Measurements from ENCODE around the gene PSMC1.

The PSMC1 gene

DNA sequence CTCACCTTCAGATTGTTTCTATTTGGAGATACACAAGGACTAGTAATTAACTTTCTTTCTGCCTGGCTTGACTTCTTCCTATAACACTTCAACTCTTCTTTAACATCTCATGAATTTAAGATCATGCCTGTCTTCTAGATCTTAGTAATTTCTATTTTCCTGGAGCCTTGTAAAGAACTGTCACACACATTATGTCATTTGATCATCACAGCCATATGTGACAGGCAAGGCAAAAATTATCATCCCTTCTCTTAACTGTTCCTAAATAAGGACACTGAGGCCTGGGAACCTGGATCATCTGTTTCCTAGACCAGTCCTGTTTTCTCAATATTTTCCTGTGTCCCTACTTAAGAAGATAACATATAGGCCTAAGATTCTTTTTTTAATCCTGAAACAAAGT lies 48.1 kb downstream of the PSMC1 start:
- no peak overlapping the region for H3K4me3 ChIP-seq (ENCODE audit: low read length)
- H4K20me1 ChIP-seq (ENCODE audit: insufficient read depth, low read length): no peaks in the 10 kb centered on the region
- no peaks in the 10 kb centered on the region for H3K27me3 ChIP-seq (ENCODE audit: low read depth, low read length)
- H3K9ac ChIP-seq (ENCODE audit: low read length): no peak overlapping the region
- no peaks in the 10 kb centered on the region for H3K79me2 ChIP-seq (ENCODE audit: low read length)
- no peak overlapping the region for H2AFZ ChIP-seq (ENCODE audit: low read depth, low read length)
- H3K36me3 ChIP-seq (replicated peaks; ENCODE audit: low read depth, low read length): peaks cover 22% of the 10 kb centered on the region
- H3K27ac ChIP-seq (ENCODE audit: low read length): no peak overlapping the region
- TF ChIP-seq EZH2phosphoT487 (IDR thresholded peaks at IDR 0.05; ENCODE audit: low read depth): no peak
- TF ChIP-seq, protein P1, sequence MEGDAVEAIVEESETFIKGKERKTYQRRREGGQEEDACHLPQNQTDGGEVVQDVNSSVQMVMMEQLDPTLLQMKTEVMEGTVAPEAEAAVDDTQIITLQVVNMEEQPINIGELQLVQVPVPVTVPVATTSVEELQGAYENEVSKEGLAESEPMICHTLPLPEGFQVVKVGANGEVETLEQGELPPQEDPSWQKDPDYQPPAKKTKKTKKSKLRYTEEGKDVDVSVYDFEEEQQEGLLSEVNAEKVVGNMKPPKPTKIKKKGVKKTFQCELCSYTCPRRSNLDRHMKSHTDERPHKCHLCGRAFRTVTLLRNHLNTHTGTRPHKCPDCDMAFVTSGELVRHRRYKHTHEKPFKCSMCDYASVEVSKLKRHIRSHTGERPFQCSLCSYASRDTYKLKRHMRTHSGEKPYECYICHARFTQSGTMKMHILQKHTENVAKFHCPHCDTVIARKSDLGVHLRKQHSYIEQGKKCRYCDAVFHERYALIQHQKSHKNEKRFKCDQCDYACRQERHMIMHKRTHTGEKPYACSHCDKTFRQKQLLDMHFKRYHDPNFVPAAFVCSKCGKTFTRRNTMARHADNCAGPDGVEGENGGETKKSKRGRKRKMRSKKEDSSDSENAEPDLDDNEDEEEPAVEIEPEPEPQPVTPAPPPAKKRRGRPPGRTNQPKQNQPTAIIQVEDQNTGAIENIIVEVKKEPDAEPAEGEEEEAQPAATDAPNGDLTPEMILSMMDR (IDR thresholded peaks at IDR 0.05; ENCODE audit: low read depth, low read length): no peak
- H3K4me2 ChIP-seq (ENCODE audit: low read length): no peak overlapping the region
- H3K9me3 ChIP-seq (ENCODE audit: insufficient read depth, low read length): no peaks in the 10 kb centered on the region
- peaks cover 6% of the 10 kb centered on the region for H3K4me1 ChIP-seq (ENCODE audit: low read length)

DNA sequence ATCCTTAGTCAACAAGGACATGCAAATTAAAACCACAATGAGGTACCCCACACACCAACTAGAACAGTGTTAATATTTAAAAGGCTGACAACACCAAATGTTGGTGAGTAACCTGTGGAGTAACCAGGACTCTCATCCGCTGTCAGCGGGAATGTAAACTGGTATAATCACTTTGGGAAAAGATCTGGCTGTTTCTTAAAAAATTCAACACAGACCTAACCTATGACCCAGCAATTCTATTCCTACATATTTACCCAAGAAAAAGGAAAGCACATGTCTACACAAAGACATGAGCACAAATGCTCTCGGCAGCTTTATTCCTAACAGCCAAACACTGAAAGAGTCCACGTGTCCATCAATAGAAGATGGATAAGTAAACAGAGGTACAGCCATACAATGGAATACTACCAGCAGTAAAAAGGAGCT lies 48.8 kb downstream of the PSMC1 start:
- Histone ChIP-seq H3K9ac (ENCODE audit: low read length) (no peak overlapping the region), H4K20me1 (ENCODE audit: insufficient read depth, low read length) (no peaks in the 10 kb centered on the region), H3K27me3 (ENCODE audit: low read depth, low read length) (no peaks in the 10 kb centered on the region), H3K9me3 (ENCODE audit: insufficient read depth, low read length) (no peaks in the 10 kb centered on the region), H3K4me2 (ENCODE audit: low read length) (no peak overlapping the region), H2AFZ (ENCODE audit: low read depth, low read length) (no peak overlapping the region), H3K79me2 (ENCODE audit: low read length) (no peaks in the 10 kb centered on the region), H3K4me3 (ENCODE audit: low read length) (no peak overlapping the region), H3K4me1 (ENCODE audit: low read length) (no peaks in the 10 kb centered on the region; the same call in 1 of the 2 replicates), H3K36me3 (replicated peaks; ENCODE audit: low read depth, low read length) (peaks cover 26% of the 10 kb centered on the region), H3K27ac (ENCODE audit: low read length) (no peak overlapping the region)
- TF ChIP-seq, protein P1 (IDR thresholded peaks at IDR 0.05; ENCODE audit: low read depth, low read length): no peak
- no peak for TF ChIP-seq EZH2phosphoT487 (IDR thresholded peaks at IDR 0.05; ENCODE audit: low read depth)

DNA sequence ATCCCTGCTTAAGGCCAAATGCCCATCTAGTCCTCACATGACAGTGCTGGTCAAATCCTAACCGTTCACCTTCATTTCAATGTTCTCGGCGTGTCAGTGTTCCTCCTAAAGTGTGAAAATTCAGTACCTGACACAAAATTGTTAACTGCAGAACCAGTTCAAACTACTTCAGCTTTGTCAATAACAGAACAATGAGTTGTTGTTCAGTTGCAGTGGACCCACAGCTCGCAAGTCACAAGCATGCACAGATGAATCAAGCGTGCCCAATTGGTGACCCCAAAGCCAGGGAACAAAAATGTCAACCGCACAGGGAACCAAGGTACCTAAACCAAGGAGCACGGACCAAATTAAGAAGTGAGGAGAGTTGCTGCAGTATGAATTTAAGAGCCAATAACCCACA lies 52.2 kb downstream of the PSMC1 start:
- TF ChIP-seq, protein P1 (IDR thresholded peaks at IDR 0.05; ENCODE audit: low read depth, low read length): no peak
- no peak for TF ChIP-seq EZH2phosphoT487 (IDR thresholded peaks at IDR 0.05; ENCODE audit: low read depth)
- Histone ChIP-seq H3K9ac (ENCODE audit: low read length) (no peak overlapping the region), H3K4me3 (ENCODE audit: low read length) (no peak overlapping the region), H3K36me3 (replicated peaks; ENCODE audit: low read depth, low read length) (peaks cover 37% of the 10 kb centered on the region), H3K27me3 (ENCODE audit: low read depth, low read length) (no peaks in the 10 kb centered on the region), H4K20me1 (ENCODE audit: insufficient read depth, low read length) (no peaks in the 10 kb centered on the region), H3K4me1 (ENCODE audit: low read length) (no peaks in the 10 kb centered on the region), H3K4me2 (ENCODE audit: low read length) (no peak overlapping the region), H3K9me3 (ENCODE audit: insufficient read depth, low read length) (no peaks in the 10 kb centered on the region), H2AFZ (ENCODE audit: low read depth, low read length) (no peak overlapping the region), H3K27ac (ENCODE audit: low read length) (no peak overlapping the region), H3K79me2 (ENCODE audit: low read length) (no peaks in the 10 kb centered on the region)

DNA sequence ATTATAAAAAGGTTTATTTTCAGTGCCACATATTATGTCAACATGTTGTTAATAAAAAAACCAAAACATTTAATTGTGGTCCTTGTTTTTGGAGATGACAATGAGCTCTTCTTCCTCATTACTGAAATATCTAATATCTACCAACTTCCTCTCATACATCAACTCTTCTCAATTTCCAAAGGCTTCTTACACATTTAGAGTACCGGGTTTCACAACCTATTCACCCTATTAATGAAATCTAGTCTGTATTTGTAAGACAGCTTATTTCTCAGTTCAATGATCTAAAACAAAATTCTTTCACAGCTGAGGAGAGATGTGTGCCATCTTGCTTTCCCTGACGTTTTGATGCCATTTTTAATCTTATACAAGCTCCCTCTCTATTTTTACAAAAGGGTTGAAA lies 60.9 kb downstream of the PSMC1 start:
- no peak for TF ChIP-seq EZH2phosphoT487 (IDR thresholded peaks at IDR 0.05; ENCODE audit: low read depth)
- TF ChIP-seq, protein P1 (IDR thresholded peaks at IDR 0.05; ENCODE audit: low read depth, low read length): no peak
- Histone ChIP-seq H2AFZ (ENCODE audit: low read depth, low read length) (no peak overlapping the region), H3K9ac (ENCODE audit: low read length) (no peak overlapping the region), H3K27me3 (ENCODE audit: low read depth, low read length) (no peaks in the 10 kb centered on the region), H3K9me3 (ENCODE audit: insufficient read depth, low read length) (no peaks in the 10 kb centered on the region), H3K79me2 (ENCODE audit: low read length) (peaks cover 17% of the 10 kb centered on the region), H4K20me1 (ENCODE audit: insufficient read depth, low read length) (0 out of 2 replicates have a peak, but pooled peaks cover 3% of the 10 kb centered on the region), H3K4me3 (ENCODE audit: low read length) (no peak overlapping the region), H3K27ac (ENCODE audit: low read length) (no peak overlapping the region), H3K4me2 (ENCODE audit: low read length) (no peak overlapping the region), H3K36me3 (replicated peaks; ENCODE audit: low read depth, low read length) (peaks cover 23% of the 10 kb centered on the region), H3K4me1 (ENCODE audit: low read length) (no peaks in the 10 kb centered on the region)

All from OCI-LY3 (cell line).